Endothelial cell (in vitro differentiated cells): Measurements from ENCODE around the gene CA10. TPM values are rescaled to one million over a fixed set of nuclear protein-coding genes. Genes with fewer than 3 reads are reported as not detected.

Experiments
- DNase-seq: peaks from one replicate; pipeline ENCODE4 v3.0.0; 2021; ENCODE audit warnings: low spot score
- H3K27ac Mint-ChIP-seq: one replicate; pipeline ENCODE4 v1.8.0; 2021; ENCODE audit warnings: mixed read lengths, inconsistent platforms; ENCODE audit not compliant: unreplicated experiment
- H3K27me3 Mint-ChIP-seq: one replicate; pipeline ENCODE4 v1.8.0; 2021; ENCODE audit warnings: mild to moderate bottlenecking, moderate library complexity, mixed read lengths, inconsistent platforms; ENCODE audit not compliant: unreplicated experiment
- H3K36me3 Mint-ChIP-seq: one replicate; pipeline ENCODE4 v1.8.0; 2021; ENCODE audit warnings: mild to moderate bottlenecking, low read depth, mixed read lengths, inconsistent platforms; ENCODE audit not compliant: unreplicated experiment
- H3K4me1 Mint-ChIP-seq: one replicate; pipeline ENCODE4 v1.8.0; 2021; ENCODE audit warnings: mild to moderate bottlenecking, mixed read lengths, inconsistent platforms; ENCODE audit not compliant: unreplicated experiment
- H3K4me3 Mint-ChIP-seq: one replicate; pipeline ENCODE4 v1.8.0; 2021; ENCODE audit warnings: mild to moderate bottlenecking, mixed read lengths, inconsistent platforms; ENCODE audit not compliant: unreplicated experiment
- H3K9me3 Mint-ChIP-seq: one replicate; pipeline ENCODE4 v1.8.0; 2021; ENCODE audit warnings: mixed read lengths, inconsistent platforms; ENCODE audit not compliant: unreplicated experiment
- CTCF ChIP-seq: fragments of 200-600 bp; sonication (generic); IDR thresholded peaks from one replicate; pipeline ENCODE4 v1.5.0; 2021; ENCODE audit warnings: antibody characterized with exemption; ENCODE audit not compliant: unreplicated experiment
- total RNA-seq: library from RNA; stranded (reverse); fragmentation: NEBNext Ultra II Directional; extraction: Animal tissue kit (Norgen Biotek cat#: 25700); gene quantifications from one replicate; pipeline ENCODE4 v1.2.1, GENCODE V29; 2021; ENCODE audit not compliant: unreplicated experiment

The CA10 gene
- total RNA-seq, 1 donor from 2014 or later: not detected

- no peaks in the 10 kb centered on the region for H3K27me3 Mint-ChIP-seq
- H3K4me1 Mint-ChIP-seq: no peaks in the 10 kb centered on the region
- DNase-seq: no peak
- H3K9me3 Mint-ChIP-seq: no peaks in the 10 kb centered on the region
- H3K27ac Mint-ChIP-seq: no peak overlapping the region
- no peaks in the 10 kb centered on the region for H3K36me3 Mint-ChIP-seq
- no peak for TF ChIP-seq CTCF
- H3K4me3 Mint-ChIP-seq: no peak overlapping the region
Observed at GRCh38 chr17:51805765-51806164, 352.7 kb downstream of the CA10 start.

- Mint-ChIP-seq H3K36me3 (no peaks in the 10 kb centered on the region), H3K27ac (no peak overlapping the region), H3K27me3 (no peaks in the 10 kb centered on the region), H3K4me3 (no peak overlapping the region), H3K9me3 (no peaks in the 10 kb centered on the region), H3K4me1 (no peaks in the 10 kb centered on the region)
- DNase-seq: no peak
- TF ChIP-seq CTCF: no peak
Observed at GRCh38 chr17:51805185-51805584, 353.3 kb downstream of the CA10 start.

GRCh38 chr17:51803161-51803560, 355.4 kb downstream of the CA10 start:
- TF ChIP-seq CTCF: no peak
- H3K9me3 Mint-ChIP-seq: no peaks in the 10 kb centered on the region

GRCh38 chr17:51802544-51802943, 356.0 kb downstream of the CA10 start:
- H3K4me3 Mint-ChIP-seq: no peak overlapping the region
- no peak for TF ChIP-seq CTCF
- DNase-seq: no peak
- no peaks in the 10 kb centered on the region for H3K36me3 Mint-ChIP-seq
- no peaks in the 10 kb centered on the region for H3K4me1 Mint-ChIP-seq
- H3K9me3 Mint-ChIP-seq: no peaks in the 10 kb centered on the region
- no peaks in the 10 kb centered on the region for H3K27me3 Mint-ChIP-seq
- no peak overlapping the region for H3K27ac Mint-ChIP-seq

More at GRCh38 chr17:51803161-51803560, 355.4 kb downstream of the CA10 start:
- H3K4me1 Mint-ChIP-seq: no peaks in the 10 kb centered on the region
- H3K27me3 Mint-ChIP-seq: no peaks in the 10 kb centered on the region
- no peak overlapping the region for H3K4me3 Mint-ChIP-seq
- DNase-seq: no peak
- H3K36me3 Mint-ChIP-seq: no peaks in the 10 kb centered on the region
- H3K27ac Mint-ChIP-seq: no peak overlapping the region

GRCh38 chr17:51801626-51802025, 356.9 kb downstream of the CA10 start:
- H3K27ac Mint-ChIP-seq: no peak overlapping the region
- no peak for TF ChIP-seq CTCF

More at GRCh38 chr17:51801626-51802025, 356.9 kb downstream of the CA10 start:
- H3K4me1 Mint-ChIP-seq: no peaks in the 10 kb centered on the region
- no peak for DNase-seq
- H3K36me3 Mint-ChIP-seq: no peaks in the 10 kb centered on the region
- peaks cover 1% of the 10 kb centered on the region for H3K27me3 Mint-ChIP-seq
- no peaks in the 10 kb centered on the region for H3K9me3 Mint-ChIP-seq
- no peak overlapping the region for H3K4me3 Mint-ChIP-seq
